ENCODE data around the gene ABHD17B. TPM values are rescaled to one million over a fixed set of nuclear protein-coding genes. Genes with fewer than 3 reads are reported as not detected.
"Not testable (repeated sequence)": the region's sequence is repeated elsewhere in the genome, so short reads cannot be mapped to it uniquely, and the experiment has no call there.

The ABHD17B gene
- total RNA-seq, 1 experiment from 2014 or later = 21.9 TPM

GRCh38 chr9:71908825-71909224, 2.2 kb downstream of the ABHD17B start:
- CTCF ChIA-PET = no interaction called here
- H3K27ac ChIP-seq = no peak overlapping the region

GRCh38 chr9:71904076-71904475, 6.9 kb downstream of the ABHD17B start:
- Histone ChIP-seq H3K27ac (no peak overlapping the region), H2AFZ (no peak overlapping the region), H4K20me1 (ENCODE audit: insufficient read depth) (peaks cover 9% of the 10 kb centered on the region; the same call in 1 of the 2 replicates), H3K36me3 (ENCODE audit: low read depth) (no peaks in the 10 kb centered on the region), H3K4me2 (no peak overlapping the region), H3F3A (ENCODE audit: insufficient read depth, low read depth) (no peaks in the 10 kb centered on the region), H3K27me3 (ENCODE audit: insufficient read depth, low read depth) (no peaks in the 10 kb centered on the region), H3K9me3 (ENCODE audit: insufficient read depth, low read depth) (no peaks in the 10 kb centered on the region), H3K9me2 (ENCODE audit: insufficient read depth) (no peaks in the 10 kb centered on the region), H3K79me2 (ENCODE audit: low read depth) (peaks cover 92% of the 10 kb centered on the region), H3K4me3 (no peak overlapping the region), H3K4me1 (replicated peaks; ENCODE audit: insufficient read depth) (peaks cover 8% of the 10 kb centered on the region)
- DNase-seq = no peak
- intact Hi-C loops (cut with micrococcal nuclease; ENCODE audit: unreplicated experiment) = no loop called here
- ChIA-PET CTCF (no interaction called here), POLR2A (ENCODE audit: unreplicated experiment) (interaction anchor here (0.6 kb wide), 1 partner anchor 257 kb away, joined by 4 read pairs; no protein-coding TSS in a partner anchor)
- no TSS peak for BruUV-seq (replicated peaks)
- TF ChIP-seq CTCF (conservative IDR thresholded peaks at IDR 0.05) (no peak), EZH2 (IDR thresholded peaks at IDR 0.05; ENCODE audit: low read depth) (no peak)

More at GRCh38 chr9:71908825-71909224, 2.2 kb downstream of the ABHD17B start:
- Histone ChIP-seq H3K9me3 (ENCODE audit: insufficient read depth, low read depth) (no peaks in the 10 kb centered on the region), H2AFZ (no peak overlapping the region), H3K4me3 (peak overlapping the region; percentile 93), H3K4me2 (peak overlapping the region; percentile 92), H3K36me3 (ENCODE audit: low read depth) (no peaks in the 10 kb centered on the region), H3K79me2 (ENCODE audit: low read depth) (peaks cover 88% of the 10 kb centered on the region), H3F3A (ENCODE audit: insufficient read depth, low read depth) (peaks cover 20% of the 10 kb centered on the region; the same call in 1 of the 2 replicates), H3K4me1 (replicated peaks; ENCODE audit: insufficient read depth) (peaks cover 22% of the 10 kb centered on the region), H3K27me3 (ENCODE audit: insufficient read depth, low read depth) (no peaks in the 10 kb centered on the region), H3K9me2 (ENCODE audit: insufficient read depth) (no peaks in the 10 kb centered on the region), H4K20me1 (ENCODE audit: insufficient read depth) (peaks cover 9% of the 10 kb centered on the region; the same call in 1 of the 2 replicates)
- TF ChIP-seq CTCF (conservative IDR thresholded peaks at IDR 0.05) (no peak), EZH2 (IDR thresholded peaks at IDR 0.05; ENCODE audit: low read depth) (no peak)
- POLR2A ChIA-PET (ENCODE audit: unreplicated experiment) = no interaction called here
- BruUV-seq (replicated peaks) = no TSS peak
- no peak for DNase-seq
- intact Hi-C loops (cut with micrococcal nuclease; ENCODE audit: unreplicated experiment) = no loop called here

- intact Hi-C loops (cut with micrococcal nuclease; ENCODE audit: unreplicated experiment) = no loop called here
- Histone ChIP-seq H2AFZ (no peak overlapping the region), H3F3A (ENCODE audit: insufficient read depth, low read depth) (no peaks in the 10 kb centered on the region), H4K20me1 (ENCODE audit: insufficient read depth) (0 out of 2 replicates have a peak, but pooled peaks cover 5% of the 10 kb centered on the region), H3K4me1 (replicated peaks; ENCODE audit: insufficient read depth) (no peaks in the 10 kb centered on the region), H3K36me3 (ENCODE audit: low read depth) (no peaks in the 10 kb centered on the region), H3K27ac (no peak overlapping the region), H3K27me3 (ENCODE audit: insufficient read depth, low read depth) (no peaks in the 10 kb centered on the region), H3K9me3 (ENCODE audit: insufficient read depth, low read depth) (no peaks in the 10 kb centered on the region), H3K9me2 (ENCODE audit: insufficient read depth) (no peaks in the 10 kb centered on the region), H3K79me2 (ENCODE audit: low read depth) (peaks cover 88% of the 10 kb centered on the region), H3K4me2 (no peak overlapping the region), H3K4me3 (no peak overlapping the region)
- TF ChIP-seq EZH2 (IDR thresholded peaks at IDR 0.05; ENCODE audit: low read depth) (no peak), CTCF (conservative IDR thresholded peaks at IDR 0.05) (no peak)
- CTCF ChIA-PET = no interaction called here
- no peak for DNase-seq
- no TSS peak for BruUV-seq (replicated peaks)
- POLR2A ChIA-PET (ENCODE audit: unreplicated experiment) = no interaction called here
Measured at GRCh38 chr9:71901695-71902597, 9.0 kb downstream of the ABHD17B start.

- H3K4me2 ChIP-seq; H3K27me3 ChIP-seq (ENCODE audit: insufficient read depth, low read depth); H3K27ac ChIP-seq; intact Hi-C loops (cut with micrococcal nuclease; ENCODE audit: unreplicated experiment); H3K9me2 ChIP-seq (ENCODE audit: insufficient read depth); H2AFZ ChIP-seq; DNase-seq; CTCF ChIA-PET; H3K4me3 ChIP-seq; H3K36me3 ChIP-seq (ENCODE audit: low read depth); H3K4me1 ChIP-seq (replicated peaks; ENCODE audit: insufficient read depth); H3K9me3 ChIP-seq (ENCODE audit: insufficient read depth, low read depth); H3F3A ChIP-seq (ENCODE audit: insufficient read depth, low read depth); BruUV-seq (replicated peaks); H4K20me1 ChIP-seq (ENCODE audit: insufficient read depth): not testable (repeated sequence)
- POLR2A ChIA-PET (ENCODE audit: unreplicated experiment) = interaction anchor here (0.7 kb wide), 1 partner anchor 1149 kb away, joined by 6 read pairs; no protein-coding TSS in a partner anchor
- peaks cover 86% of the 10 kb centered on the region for H3K79me2 ChIP-seq (ENCODE audit: low read depth)
Measured at GRCh38 chr9:71898756-71899155, 12.2 kb downstream of the ABHD17B start.
